A172 (cell line): Measurements from ENCODE around the gene MICU2. TPM values are rescaled to one million over a fixed set of nuclear protein-coding genes. Genes with fewer than 3 reads are reported as not detected.

Source experiments
- DNase-seq: peaks from one replicate; pipeline ENCODE4 v3.0.0-alpha.2; 2015; ENCODE audit warnings: low spot score
- total RNA-seq: library from RNA; depleted of rRNA; stranded (reverse); fragments of >200 nt; shearing (Covaris generic); gene quantifications from 2 replicates; pipeline ENCODE4 v1.2.3, GENCODE V29; 2014

Gene MICU2
- total RNA-seq, 1 experiment from 2014 or later = 79.3 TPM

GRCh38 chr13:21546372-21546771, 57.6 kb downstream of the MICU2 start:
- DNase-seq = no peak

GRCh38 chr13:21544515-21544914, 59.5 kb downstream of the MICU2 start:
- no peak for DNase-seq

- DNase-seq = no peak
Measured at GRCh38 chr13:21542563-21542962, 61.4 kb downstream of the MICU2 start.

DNA sequence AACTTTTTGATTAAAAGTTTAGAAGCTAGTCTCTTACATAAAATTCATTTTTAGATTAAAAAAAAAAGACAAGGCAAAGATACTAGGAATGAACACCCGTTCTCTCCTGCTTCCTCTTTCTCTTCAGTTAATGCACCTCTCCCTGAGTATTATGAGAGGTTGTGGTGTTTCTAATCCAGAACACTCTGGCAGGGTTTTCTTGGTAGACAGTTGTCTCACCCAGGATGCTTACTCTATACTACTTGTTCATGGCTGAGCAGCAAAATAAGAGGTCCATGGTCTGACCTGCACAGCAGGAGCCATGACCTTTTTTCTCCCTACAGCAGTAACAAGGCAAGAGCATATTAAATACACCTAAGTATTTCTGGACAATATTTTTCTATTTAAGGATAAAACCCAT, 62.0 kb downstream of the MICU2 start:
- no peak for DNase-seq

- DNase-seq = no peak
Measured at GRCh38 chr13:21541271-21541670, 62.7 kb downstream of the MICU2 start.

- DNase-seq = no peak
Measured at GRCh38 chr13:21539687-21540086, 64.3 kb downstream of the MICU2 start.

DNA sequence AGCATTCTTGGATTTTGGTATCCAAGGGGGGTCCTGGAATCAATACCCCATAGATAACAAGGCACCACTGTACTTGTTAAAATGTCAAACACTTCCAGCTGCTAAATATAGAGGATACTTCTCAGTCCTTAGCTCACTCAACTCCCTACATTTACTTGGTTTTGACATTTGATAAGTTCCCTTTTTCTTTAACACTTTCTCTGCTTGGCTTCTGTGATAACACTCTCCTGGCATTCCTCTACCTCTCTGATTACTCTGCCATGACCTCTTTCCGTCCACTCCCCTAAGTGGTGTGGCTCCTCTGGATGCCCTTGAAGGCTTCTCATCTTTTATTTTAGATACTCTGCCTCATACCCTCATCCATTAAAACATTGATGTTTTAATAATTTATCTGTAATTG, 65.2 kb downstream of the MICU2 start:
- no peak for DNase-seq

DNA sequence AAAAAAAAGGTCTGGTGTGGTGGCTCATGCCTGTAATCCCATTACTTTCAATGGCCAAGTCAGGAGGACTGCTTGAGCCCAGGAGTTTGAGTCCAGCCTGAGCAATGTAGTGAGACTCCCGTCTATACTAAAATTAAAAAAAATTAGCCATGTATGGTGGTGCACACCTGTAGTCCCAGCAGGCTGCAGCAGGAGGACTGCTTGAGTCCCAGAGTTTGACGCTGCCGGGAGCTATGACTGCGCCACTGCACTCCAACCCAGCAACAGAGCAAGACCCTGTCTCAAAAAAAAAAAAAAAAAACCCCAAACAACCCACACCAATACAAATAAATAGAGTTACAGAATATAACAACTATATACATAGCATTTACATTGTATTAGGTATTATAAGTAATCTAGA, 65.7 kb downstream of the MICU2 start:
- no peak for DNase-seq

- DNase-seq = no peak
Measured at GRCh38 chr13:21537105-21537504, 66.9 kb downstream of the MICU2 start.

DNA sequence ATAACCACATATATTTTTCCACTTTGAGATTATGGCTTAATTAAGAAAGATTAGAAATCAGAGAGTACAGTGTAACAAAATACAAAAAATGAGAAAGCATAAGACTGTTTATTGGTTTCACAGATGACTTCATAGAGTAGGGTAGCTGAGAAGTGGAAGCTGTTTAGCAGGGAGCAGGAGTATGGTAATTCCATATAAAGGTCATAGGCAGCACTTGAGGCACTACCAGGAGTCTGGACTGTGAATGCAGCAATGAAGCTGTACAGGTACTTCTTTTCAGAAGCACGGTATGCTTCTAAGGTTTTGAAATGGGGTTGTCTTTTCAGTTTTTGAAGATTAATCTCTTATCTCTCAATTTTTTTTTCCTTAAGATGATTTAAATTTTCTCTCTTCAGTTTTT, 69.2 kb downstream of the MICU2 start:
- DNase-seq = no peak

DNA sequence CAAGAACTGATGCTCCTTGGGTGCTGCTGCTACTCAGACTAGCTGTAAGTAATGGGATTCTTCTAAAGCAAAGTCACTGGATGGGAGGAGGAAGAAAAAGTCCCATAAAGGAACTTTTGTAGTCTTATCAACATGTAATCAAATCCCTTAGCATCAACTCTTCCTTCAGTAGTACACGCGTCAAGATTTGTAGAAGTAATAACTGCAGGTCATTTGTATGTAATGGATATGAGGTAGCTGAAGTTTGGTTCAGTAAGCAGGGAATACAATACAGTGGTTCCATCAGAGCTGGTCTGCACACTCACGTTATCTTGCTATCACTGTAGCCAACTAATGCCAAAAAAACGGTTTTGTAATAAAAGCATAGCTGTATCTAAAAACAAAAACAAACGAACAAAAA, 72.5 kb downstream of the MICU2 start:
- DNase-seq = no peak

- DNase-seq = no peak
Measured at GRCh38 chr13:21530656-21531055, 73.3 kb downstream of the MICU2 start.

GRCh38 chr13:21529146-21529893, 74.7 kb downstream of the MICU2 start:
- DNase-seq = no peak

- peak; percentile 62 for DNase-seq
Measured at GRCh38 chr13:21528616-21529015, 75.4 kb downstream of the MICU2 start.

- no peak for DNase-seq
Measured at GRCh38 chr13:21526707-21527540, 77.0 kb downstream of the MICU2 start.

GRCh38 chr13:21522847-21523246, 81.1 kb downstream of the MICU2 start:
- no peak for DNase-seq

- no peak for DNase-seq
Measured at GRCh38 chr13:21522130-21522529, 81.8 kb downstream of the MICU2 start.

- DNase-seq = no peak
Measured at GRCh38 chr13:21518617-21519144, 85.3 kb downstream of the MICU2 start.

- no peak for DNase-seq
Measured at GRCh38 chr13:21517576-21517975, 86.4 kb downstream of the MICU2 start.

DNA sequence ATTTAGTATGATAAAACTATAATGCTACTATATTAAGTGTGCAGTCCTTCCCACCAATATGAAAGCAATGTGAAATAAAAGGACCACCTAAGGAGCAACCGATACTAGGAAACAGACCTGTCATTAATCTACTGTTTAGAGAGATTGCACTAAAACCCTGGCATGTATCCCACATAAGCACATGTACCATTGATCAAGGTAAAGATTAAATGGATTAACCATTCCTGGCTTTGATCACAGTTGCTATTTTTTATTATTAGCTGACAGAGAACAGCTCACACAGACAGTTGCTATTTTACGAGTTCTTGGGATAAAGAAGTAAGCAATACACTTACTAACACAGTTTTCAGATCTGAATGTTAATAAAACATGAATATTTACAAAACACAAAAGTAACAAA, 87.2 kb downstream of the MICU2 start:
- DNase-seq = no peak

- DNase-seq = no peak
Measured at GRCh38 chr13:21511849-21512248, 92.1 kb downstream of the MICU2 start.

- DNase-seq = no peak
Measured at GRCh38 chr13:21504379-21504778, 99.6 kb downstream of the MICU2 start.

DNA sequence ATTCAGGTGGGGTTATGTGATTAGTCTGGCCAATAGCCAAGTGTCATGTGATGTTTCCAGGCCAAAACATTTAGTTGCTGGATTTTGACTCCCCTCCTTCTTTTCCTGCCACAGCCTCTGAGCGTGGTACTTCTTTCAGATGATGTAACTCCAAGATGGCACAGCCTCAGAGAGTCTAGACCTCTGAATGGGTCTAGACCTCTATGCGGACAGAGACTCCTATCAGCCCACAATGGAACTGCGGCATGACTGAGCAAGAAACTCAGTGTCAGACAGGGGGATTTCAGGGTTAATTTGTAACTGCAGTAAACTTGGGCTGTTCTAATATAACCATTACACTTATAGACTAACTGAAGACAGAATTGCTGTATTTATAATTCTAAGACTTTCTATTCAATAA, 102.3 kb downstream of the MICU2 start:
- DNase-seq = no peak
